SU-DHL-6 (cell line): Measurements from ENCODE around the gene SIL1.

ENCODE experiments used
- H2AFZ ChIP-seq: fragments of 200-600 bp; sonication (generic); 2 replicates; pipeline ENCODE4 v1.6.1; 2014; ENCODE audit warnings: low read depth, mild to moderate bottlenecking, moderate library complexity, mixed read lengths, antibody characterized with exemption, low read length; ENCODE audit not compliant: severe bottlenecking
- H3F3A ChIP-seq: fragments of 200-600 bp; shearing (Covaris generic); 2 replicates; pipeline ENCODE4 v1.6.0; 2016; ENCODE audit warnings: antibody characterized with exemption, mild to moderate bottlenecking; ENCODE audit not compliant: insufficient read depth
- H3K27ac ChIP-seq: fragments of 200-600 bp; sonication (generic); 2 replicates; pipeline ENCODE4 v1.5.1; 2016; ENCODE audit warnings: low read depth, mild to moderate bottlenecking, low read length, moderate library complexity, mixed read lengths
- H3K27me3 ChIP-seq: fragments of 200-600 bp; sonication (generic), shearing (Covaris generic); 2 replicates; pipeline ENCODE4 v1.6.0; 2014; ENCODE audit warnings: mild to moderate bottlenecking, low read length
- H3K36me3 ChIP-seq: fragments of 200-600 bp; sonication (generic); 2 replicates; pipeline ENCODE4 v1.6.1; 2014; ENCODE audit warnings: mild to moderate bottlenecking, low read length, mixed read lengths
- H3K4me2 ChIP-seq: fragments of 300-600, 200-600 bp; shearing (Covaris generic), sonication (generic); 2 replicates; pipeline ENCODE4 v1.6.0; 2014; ENCODE audit warnings: low read length, low read depth, mild to moderate bottlenecking; ENCODE audit not compliant: poor library complexity, severe bottlenecking
- H3K4me3 ChIP-seq: fragments of 200-600 bp; sonication (generic); 2 replicates; pipeline ENCODE4 v1.5.1; 2014; ENCODE audit warnings: antibody characterized with exemption, low read length, mild to moderate bottlenecking, mixed read lengths; ENCODE audit not compliant: insufficient read depth, poor library complexity, severe bottlenecking
- H3K79me2 ChIP-seq: fragments of 200-600 bp; sonication (generic); 2 replicates; pipeline ENCODE4 v1.6.1; 2014; ENCODE audit warnings: mild to moderate bottlenecking, low read length, moderate library complexity; ENCODE audit not compliant: insufficient read depth
- H3K9ac ChIP-seq: fragments of 200-600 bp; sonication (generic); 2 replicates; pipeline ENCODE4 v1.7.0; 2014; ENCODE audit warnings: mild to moderate bottlenecking, low read length
- H3K9me2 ChIP-seq: fragments of 200-600 bp; sonication (generic); replicated peaks from 2 replicates; pipeline ENCODE4 v1.6.1; 2014; ENCODE audit warnings: low read length; ENCODE audit not compliant: insufficient read depth
- H3K9me3 ChIP-seq: fragments of 200-600 bp; sonication (generic); 2 replicates; pipeline ENCODE4 v1.6.1; 2014; ENCODE audit warnings: low read length, mixed read lengths; ENCODE audit not compliant: insufficient read depth
- H4K20me1 ChIP-seq: fragments of 200-600 bp; sonication (generic); 2 replicates; pipeline ENCODE4 v1.6.1; 2014; ENCODE audit warnings: low read depth, mild to moderate bottlenecking, antibody characterized with exemption, low read length, moderate library complexity, mixed read lengths
- CTCF ChIP-seq: fragments of 200-600 bp; sonication (generic); IDR thresholded peaks from one replicate; pipeline ENCODE4 v1.5.1; 2017; ENCODE audit warnings: antibody characterized with exemption, mild to moderate bottlenecking, low read length, moderate library complexity; ENCODE audit not compliant: insufficient read depth, poor library complexity, severe bottlenecking
- EZH2phosphoT487 ChIP-seq: fragments of 200-600 bp; sonication (generic), shearing (Covaris generic); conservative IDR thresholded peaks from 2 replicates; pipeline ENCODE4 v1.6.1; 2018; ENCODE audit warnings: mild to moderate bottlenecking, antibody characterized with exemption, low read length, moderate library complexity, mixed read lengths

SIL1 gene

GRCh38 chr5:139164020-139164419, 34.1 kb downstream of the SIL1 start:
- H3K9me3 ChIP-seq = no peaks in the 10 kb centered on the region
- no peaks in the 10 kb centered on the region for H3K9me2 ChIP-seq
- H3K27ac ChIP-seq = no peak overlapping the region
- H2AFZ ChIP-seq = no peak overlapping the region
- H3K36me3 ChIP-seq = no peaks in the 10 kb centered on the region
- H3K79me2 ChIP-seq = no peaks in the 10 kb centered on the region
- H3K27me3 ChIP-seq = no peaks in the 10 kb centered on the region
- no peak overlapping the region for H3K4me2 ChIP-seq
- no peaks in the 10 kb centered on the region for H4K20me1 ChIP-seq
- H3K4me3 ChIP-seq = no peak overlapping the region
- no peak for TF ChIP-seq EZH2phosphoT487
- no peak for TF ChIP-seq CTCF
- H3K9ac ChIP-seq = no peak overlapping the region
- H3F3A ChIP-seq = no peaks in the 10 kb centered on the region

GRCh38 chr5:139162448-139162847, 35.7 kb downstream of the SIL1 start:
- H4K20me1 ChIP-seq = no peaks in the 10 kb centered on the region
- H2AFZ ChIP-seq = no peak overlapping the region
- H3K4me2 ChIP-seq = no peak overlapping the region
- H3K27me3 ChIP-seq = no peaks in the 10 kb centered on the region
- TF ChIP-seq CTCF (no peak), EZH2phosphoT487 (no peak)
- no peak overlapping the region for H3K4me3 ChIP-seq
- H3K36me3 ChIP-seq = no peaks in the 10 kb centered on the region
- no peaks in the 10 kb centered on the region for H3K9me3 ChIP-seq
- H3K9me2 ChIP-seq = no peaks in the 10 kb centered on the region
- no peaks in the 10 kb centered on the region for H3F3A ChIP-seq
- H3K9ac ChIP-seq = no peak overlapping the region
- no peaks in the 10 kb centered on the region for H3K79me2 ChIP-seq
- H3K27ac ChIP-seq = no peak overlapping the region

- Histone ChIP-seq H3K27ac (no peak overlapping the region), H3K36me3 (no peaks in the 10 kb centered on the region)
- no peak for TF ChIP-seq EZH2phosphoT487
These were observed 39.4 kb downstream of the SIL1 start for GRCh38 chr5:139158791-139159190.

GRCh38 chr5:139157556-139157955, 40.6 kb downstream of the SIL1 start:
- Histone ChIP-seq H3K4me2 (no peak overlapping the region), H2AFZ (no peak overlapping the region), H3K9ac (no peak overlapping the region), H3K27ac (no peak overlapping the region), H3K9me2 (no peaks in the 10 kb centered on the region), H3K27me3 (no peaks in the 10 kb centered on the region), H3K79me2 (no peaks in the 10 kb centered on the region), H3K4me3 (no peak overlapping the region), H3K9me3 (no peaks in the 10 kb centered on the region), H3K36me3 (no peaks in the 10 kb centered on the region), H3F3A (no peaks in the 10 kb centered on the region), H4K20me1 (no peaks in the 10 kb centered on the region)
- TF ChIP-seq EZH2phosphoT487 = no peak
- TF ChIP-seq CTCF = no peak

More at GRCh38 chr5:139158791-139159190, 39.4 kb downstream of the SIL1 start:
- Histone ChIP-seq H2AFZ (no peak overlapping the region), H3K9me3 (no peaks in the 10 kb centered on the region), H3K4me3 (no peak overlapping the region), H3K9ac (no peak overlapping the region), H3K79me2 (no peaks in the 10 kb centered on the region), H3K9me2 (no peaks in the 10 kb centered on the region), H3K27me3 (no peaks in the 10 kb centered on the region), H3F3A (no peaks in the 10 kb centered on the region), H3K4me2 (no peak overlapping the region), H4K20me1 (no peaks in the 10 kb centered on the region)
